Activated T-helper 17 cell treated with anti-CD3 and anti-CD28 coated beads, Interleukin-2, amount 50 U/mL, for 72 hours (primary cell): Measurements from ENCODE around the gene TMEM184A. TPM values are rescaled to one million over a fixed set of nuclear protein-coding genes. Genes with fewer than 3 reads are reported as not detected.

Experiments
- ATAC-seq: fragments of 150-1000 bp; cut with Tn5 transposase; replicated peaks from 2 replicates; pipeline ENCODE4 v1.10.0; 2021; ENCODE audit warnings: mild to moderate bottlenecking, moderate library complexity
- H3K27ac Mint-ChIP-seq: one replicate; pipeline ENCODE4 v1.8.0; 2022; ENCODE audit warnings: mixed read lengths
- H3K27me3 Mint-ChIP-seq: one replicate; pipeline ENCODE4 v1.8.0; 2022; ENCODE audit warnings: mixed read lengths
- H3K36me3 Mint-ChIP-seq: one replicate; pipeline ENCODE4 v1.8.0; 2022; ENCODE audit warnings: low read depth, mild to moderate bottlenecking, mixed read lengths
- H3K4me1 Mint-ChIP-seq: one replicate; pipeline ENCODE4 v1.8.0; 2022; ENCODE audit warnings: mixed read lengths
- H3K4me3 Mint-ChIP-seq: one replicate; pipeline ENCODE4 v1.8.0; 2022; ENCODE audit warnings: mild to moderate bottlenecking, mixed read lengths
- H3K9me3 Mint-ChIP-seq: one replicate; pipeline ENCODE4 v1.8.0; 2022; ENCODE audit warnings: mixed read lengths
- total RNA-seq, 2 donors: library from RNA; stranded (reverse); gene quantifications; one replicate each; pipeline ENCODE4 v1.2.3, GENCODE V29; 2022

The TMEM184A gene
- total RNA-seq, 2 donors from 2014 or later: not detected

GRCh38 chr7:1566687-1567048 lies 10.7 kb upstream of the TMEM184A start:
- peaks cover 39% of the 10 kb centered on the region for H3K36me3 Mint-ChIP-seq

GRCh38 chr7:1564603-1565022 lies 8.6 kb upstream of the TMEM184A start:
- Mint-ChIP-seq H3K27ac (no peak overlapping the region), H3K9me3 (no peaks in the 10 kb centered on the region), H3K36me3 (peaks cover 39% of the 10 kb centered on the region), H3K4me3 (no peak overlapping the region), H3K4me1 (peaks cover 8% of the 10 kb centered on the region), H3K27me3 (no peaks in the 10 kb centered on the region)
- ATAC-seq: no peak

More at GRCh38 chr7:1566687-1567048, 10.7 kb upstream of the TMEM184A start:
- Mint-ChIP-seq H3K27ac (no peak overlapping the region), H3K4me3 (no peak overlapping the region), H3K9me3 (no peaks in the 10 kb centered on the region), H3K27me3 (no peaks in the 10 kb centered on the region), H3K4me1 (peaks cover 8% of the 10 kb centered on the region)
- ATAC-seq: no peak

GRCh38 chr7:1563981-1564602 lies 8.1 kb upstream of the TMEM184A start:
- H3K36me3 Mint-ChIP-seq: peaks cover 36% of the 10 kb centered on the region

GRCh38 chr7:1562597-1563051 lies 6.6 kb upstream of the TMEM184A start:
- H3K27ac Mint-ChIP-seq: no peak overlapping the region
- H3K36me3 Mint-ChIP-seq: peaks cover 25% of the 10 kb centered on the region
- no peak overlapping the region for H3K4me3 Mint-ChIP-seq
- H3K4me1 Mint-ChIP-seq: no peaks in the 10 kb centered on the region
- H3K27me3 Mint-ChIP-seq: no peaks in the 10 kb centered on the region
- ATAC-seq: no peak
- H3K9me3 Mint-ChIP-seq: no peaks in the 10 kb centered on the region

More at GRCh38 chr7:1563981-1564602, 8.1 kb upstream of the TMEM184A start:
- Mint-ChIP-seq H3K4me3 (no peak overlapping the region), H3K27ac (no peak overlapping the region), H3K4me1 (peaks cover 7% of the 10 kb centered on the region), H3K9me3 (no peaks in the 10 kb centered on the region), H3K27me3 (no peaks in the 10 kb centered on the region)
- no peak for ATAC-seq

GRCh38 chr7:1562116-1562515 lies 6.1 kb upstream of the TMEM184A start:
- Mint-ChIP-seq H3K4me1 (no peaks in the 10 kb centered on the region), H3K4me3 (no peak overlapping the region), H3K9me3 (no peaks in the 10 kb centered on the region), H3K27ac (no peak overlapping the region), H3K27me3 (no peaks in the 10 kb centered on the region), H3K36me3 (peaks cover 20% of the 10 kb centered on the region)
- no peak for ATAC-seq

- H3K27ac Mint-ChIP-seq: no peak overlapping the region
- H3K36me3 Mint-ChIP-seq: peaks cover 11% of the 10 kb centered on the region
These were observed 5.3 kb upstream of the TMEM184A start for GRCh38 chr7:1561036-1561940.

GRCh38 chr7:1560620-1561031 lies 4.6 kb upstream of the TMEM184A start:
- Mint-ChIP-seq H3K27me3 (no peaks in the 10 kb centered on the region), H3K36me3 (peaks cover 5% of the 10 kb centered on the region), H3K4me3 (no peak overlapping the region), H3K27ac (no peak overlapping the region), H3K9me3 (no peaks in the 10 kb centered on the region), H3K4me1 (no peaks in the 10 kb centered on the region)
- no peak for ATAC-seq

More at GRCh38 chr7:1561036-1561940, 5.3 kb upstream of the TMEM184A start:
- Mint-ChIP-seq H3K9me3 (no peaks in the 10 kb centered on the region), H3K4me1 (no peaks in the 10 kb centered on the region), H3K4me3 (no peak overlapping the region), H3K27me3 (no peaks in the 10 kb centered on the region)
- no peak for ATAC-seq

- Mint-ChIP-seq H3K9me3 (no peaks in the 10 kb centered on the region), H3K4me1 (no peaks in the 10 kb centered on the region), H3K27me3 (no peaks in the 10 kb centered on the region)
These were observed 3.9 kb upstream of the TMEM184A start for GRCh38 chr7:1559626-1560590.

GRCh38 chr7:1558841-1559625 lies 3.0 kb upstream of the TMEM184A start:
- no peak for ATAC-seq
- Mint-ChIP-seq H3K27me3 (no peaks in the 10 kb centered on the region), H3K36me3 (no peaks in the 10 kb centered on the region), H3K27ac (no peak overlapping the region), H3K9me3 (no peaks in the 10 kb centered on the region), H3K4me1 (no peaks in the 10 kb centered on the region), H3K4me3 (no peak overlapping the region)

More at GRCh38 chr7:1559626-1560590, 3.9 kb upstream of the TMEM184A start:
- no peaks in the 10 kb centered on the region for H3K36me3 Mint-ChIP-seq
- H3K27ac Mint-ChIP-seq: no peak overlapping the region
- H3K4me3 Mint-ChIP-seq: no peak overlapping the region
- ATAC-seq: no peak

GRCh38 chr7:1558181-1558811 lies 2.3 kb upstream of the TMEM184A start:
- Mint-ChIP-seq H3K4me1 (no peaks in the 10 kb centered on the region), H3K9me3 (no peaks in the 10 kb centered on the region), H3K36me3 (no peaks in the 10 kb centered on the region), H3K27me3 (no peaks in the 10 kb centered on the region), H3K4me3 (no peak overlapping the region), H3K27ac (no peak overlapping the region)
- ATAC-seq: no peak

GRCh38 chr7:1557771-1558170 lies 1.8 kb upstream of the TMEM184A start:
- no peak overlapping the region for H3K27ac Mint-ChIP-seq
- no peaks in the 10 kb centered on the region for H3K9me3 Mint-ChIP-seq
- H3K36me3 Mint-ChIP-seq: no peaks in the 10 kb centered on the region
- no peaks in the 10 kb centered on the region for H3K4me1 Mint-ChIP-seq
- H3K4me3 Mint-ChIP-seq: no peak overlapping the region
- ATAC-seq: no peak
- H3K27me3 Mint-ChIP-seq: no peaks in the 10 kb centered on the region

- Mint-ChIP-seq H3K27ac (no peak overlapping the region), H3K27me3 (no peaks in the 10 kb centered on the region), H3K36me3 (no peaks in the 10 kb centered on the region), H3K9me3 (no peaks in the 10 kb centered on the region), H3K4me3 (no peak overlapping the region), H3K4me1 (no peaks in the 10 kb centered on the region)
- ATAC-seq: no peak
These were observed 1.0 kb upstream of the TMEM184A start for GRCh38 chr7:1557006-1557405.
